HG03064 (cell line): ENCODE results near the gene PCDHGA8.
"Not testable (repeated sequence)": the region's sequence is repeated elsewhere in the genome, so short reads cannot be mapped to it uniquely, and the experiment has no call there.

Experiments
- ATAC-seq: cut with Tn5 transposase; IDR thresholded peaks from one replicate; pipeline ENCODE4 v1.9.1; 2021; ENCODE audit warnings: low read depth; ENCODE audit not compliant: unreplicated experiment

The PCDHGA8 gene

GRCh38 chr5:141392429-141393198 is at the start of gene PCDHGA8:
Gene PCDHGA8, plus strand, starts transcription at chr5:141392633. Its CDS starts 181 bp downstream, at chr5:141392814.
- ATAC-seq, result no peak

- ATAC-seq, result no peak
Observed at GRCh38 chr5:141342773-141343172, 49.7 kb upstream of the PCDHGA8 start.

- no peak for ATAC-seq
Observed at GRCh38 chr5:141343242-141343952, 49.0 kb upstream of the PCDHGA8 start, which contains the start of gene PCDHGA3. Gene PCDHGA3, plus strand, starts transcription at chr5:141343829. Its CDS starts 205 bp downstream, at chr5:141344034.

- ATAC-seq, result no peak
Observed at GRCh38 chr5:141343953-141344463, 48.4 kb upstream of the PCDHGA8 start.

GRCh38 chr5:141345327-141345726 is 47.1 kb upstream of the PCDHGA8 start:
- ATAC-seq, result no peak

- not testable (repeated sequence) for ATAC-seq
Observed at GRCh38 chr5:141346017-141346416, 46.4 kb upstream of the PCDHGA8 start.

GRCh38 chr5:141349917-141350619 is 42.4 kb upstream of the PCDHGA8 start, which contains the start of gene PCDHGB1:
Gene PCDHGB1, plus strand, starts transcription at chr5:141350099. Its CDS starts 162 bp downstream, at chr5:141350261.
- no peak for ATAC-seq

GRCh38 chr5:141351591-141351990 is 40.8 kb upstream of the PCDHGA8 start:
- ATAC-seq, result no peak

- ATAC-seq, result no peak
Observed at GRCh38 chr5:141354900-141355469, 37.4 kb upstream of the PCDHGA8 start, which contains the start of gene PCDHGA4. Gene PCDHGA4, plus strand, starts transcription at chr5:141355021. Its CDS starts 87 bp downstream, at chr5:141355108.

- ATAC-seq, result no peak
Observed at GRCh38 chr5:141355641-141356040, 36.8 kb upstream of the PCDHGA8 start.

GRCh38 chr5:141356133-141356532 is 36.3 kb upstream of the PCDHGA8 start:
- no peak for ATAC-seq

GRCh38 chr5:141356950-141357349 is 35.5 kb upstream of the PCDHGA8 start:
- no peak for ATAC-seq

- ATAC-seq, result peak; percentile 72
Observed at GRCh38 chr5:141359790-141360426, 32.5 kb upstream of the PCDHGA8 start, which contains the start of gene PCDHGB2. Gene PCDHGB2, plus strand, starts transcription at chr5:141359994. Its CDS starts 142 bp downstream, at chr5:141360136.

- no peak for ATAC-seq
Observed at GRCh38 chr5:141360685-141361084, 31.7 kb upstream of the PCDHGA8 start.

- ATAC-seq, result no peak
Observed at GRCh38 chr5:141362719-141363118, 29.7 kb upstream of the PCDHGA8 start.

GRCh38 chr5:141363952-141364660 is 28.3 kb upstream of the PCDHGA8 start, which contains the start of gene PCDHGA5:
Gene PCDHGA5, plus strand, starts transcription at chr5:141364162. Its CDS starts 169 bp downstream, at chr5:141364331.
- ATAC-seq, result no peak

- no peak for ATAC-seq
Observed at GRCh38 chr5:141366016-141366896, 26.2 kb upstream of the PCDHGA8 start.
